Upper lobe of left lung (tissue), 6 donors: ENCODE measurements around the gene TMPRSS11B. TPM values are rescaled to one million over a fixed set of nuclear protein-coding genes. Genes with fewer than 3 reads are reported as not detected.
"Not testable (repeated sequence)": the region's sequence is repeated elsewhere in the genome, so short reads cannot be mapped to it uniquely, and the experiment has no call there.

Experiments
- ATAC-seq, 2 donors: fragments of 200-7000 bp; cut with Tn5 transposase; one replicate each; pipeline ENCODE4 v1.9.1; 2022; ENCODE audit warnings: mild to moderate bottlenecking in 2 of 2, moderate library complexity in 2 of 2; ENCODE audit not compliant: low FRiP score in 2 of 2
- DNase-seq, 2 donors: peaks; one replicate each; pipeline ENCODE4 v3.0.0-alpha.2; 2019 to 2020
- H3K27ac ChIP-seq, 4 donors: fragments of 200-600 bp; sonication (generic); one replicate each; pipeline ENCODE4 v1.5.1; 2016 to 2019
- H3K27me3 ChIP-seq, 4 donors: fragments of 200-600 bp; sonication (generic); one replicate each; pipeline ENCODE4 v1.5.1; 2017 to 2019
- H3K36me3 ChIP-seq, 4 donors: fragments of 200-600 bp; sonication (generic); one replicate each; pipeline ENCODE4 v1.5.1; 2016 to 2019
- H3K4me1 ChIP-seq, 4 donors: fragments of 200-600 bp; sonication (generic); one replicate each; pipeline ENCODE4 v1.5.1; 2018 to 2019
- H3K4me3 ChIP-seq, 4 donors: fragments of 200-600 bp; sonication (generic); one replicate each; pipeline ENCODE4 v1.5.1; 2017 to 2019; ENCODE audit warnings: mild to moderate bottlenecking in 2 of 4, moderate library complexity in 1 of 4
- H3K9me3 ChIP-seq, 4 donors: fragments of 200-600 bp; sonication (generic); one replicate each; pipeline ENCODE4 v1.5.1; 2018 to 2019
- EP300 ChIP-seq, 4 donors: sonication (generic); formaldehyde crosslinking; IDR thresholded peaks; one replicate each; pipeline ENCODE4 v1.5.1; 2017; ENCODE audit warnings: antibody characterized with exemption in 4 of 4, control low read depth in 2 of 4
- POLR2A ChIP-seq, 4 donors: fragments of 450-650 bp; IDR thresholded peaks; one replicate each; pipeline ENCODE4 v1.5.1; 2016 to 2017; ENCODE audit warnings: antibody characterized with exemption in 4 of 4, mild to moderate bottlenecking in 2 of 4
- POLR2AphosphoS5 ChIP-seq, 2 donors: sonication (generic); formaldehyde crosslinking; IDR thresholded peaks; one replicate each; pipeline ENCODE4 v1.5.1; 2017; ENCODE audit warnings: antibody characterized with exemption in 2 of 2
- WGBS, 2 donors: methylation state at CpG; one replicate each; pipeline ENCODE4 v1.1.5; 2017 to 2018; 5-methylcytosine and 5-hydroxymethylcytosine counted together
- total RNA-seq, 6 donors: library from RNA; depleted of rRNA in 4 of 6; stranded (reverse); fragments of >200 nt in 4 of 6; gene quantifications; one replicate each; pipeline versions ENCODE4 v1.1.0 to v1.2.1, GENCODE V29; 2016 to 2021
- TF ChIP-seq, protein P1 (sequence below), 6 experiments: fragments of 450-650 bp in 4 of 6; fragments of 200-600 bp in 2 of 6; sonication (generic) in 2 of 6; IDR thresholded peaks; one replicate each; pipeline ENCODE4 v1.5.1; 2016 to 2019; ENCODE audit warnings: antibody characterized with exemption in 6 of 6
- donor health status: DM: no; HTN: no; CAD: no; lungs with moderate emphysema.
- donor health status: DM: no; HTN: yes; CAD: no; lungs with severe emphysema.

Gene TMPRSS11B
- total RNA-seq, 6 donors from 2014 or later = not detected

DNA sequence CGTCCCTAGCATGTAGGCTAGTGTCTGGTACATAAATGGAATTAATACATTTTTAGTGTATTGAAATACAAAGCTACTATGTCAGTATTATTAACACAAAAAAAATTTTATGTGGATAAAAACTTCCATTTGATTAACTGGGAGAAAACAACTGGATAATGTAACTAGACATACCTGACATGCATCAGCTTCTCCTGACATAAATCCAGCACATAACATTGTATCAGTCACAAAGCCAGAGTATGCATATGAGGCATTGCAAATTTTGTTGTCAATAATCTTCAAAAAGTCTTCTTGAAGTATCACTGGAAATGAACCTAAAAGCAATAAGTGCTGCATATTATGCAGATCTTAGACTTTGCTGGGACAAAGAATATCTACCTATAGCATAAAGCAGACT lies 16.9 kb downstream of the TMPRSS11B start:
- H3K4me3 ChIP-seq = no peak overlapping the region
- no peak for ATAC-seq
- no peaks in the 10 kb centered on the region for H3K4me1 ChIP-seq
- H3K27ac ChIP-seq = no peak overlapping the region
- no peak for DNase-seq
- WGBS, 2 donors = 64 to 79% methylated on average over 1 of the region's 1 CpG
- H3K9me3 ChIP-seq = no peaks in the 10 kb centered on the region
- H3K36me3 ChIP-seq = no peaks in the 10 kb centered on the region
- TF ChIP-seq POLR2A (IDR thresholded peaks at IDR 0.05) (no peak), POLR2AphosphoS5 (IDR thresholded peaks at IDR 0.05) (no peak), EP300 (IDR thresholded peaks at IDR 0.05) (no peak)
- TF ChIP-seq, protein P1, sequence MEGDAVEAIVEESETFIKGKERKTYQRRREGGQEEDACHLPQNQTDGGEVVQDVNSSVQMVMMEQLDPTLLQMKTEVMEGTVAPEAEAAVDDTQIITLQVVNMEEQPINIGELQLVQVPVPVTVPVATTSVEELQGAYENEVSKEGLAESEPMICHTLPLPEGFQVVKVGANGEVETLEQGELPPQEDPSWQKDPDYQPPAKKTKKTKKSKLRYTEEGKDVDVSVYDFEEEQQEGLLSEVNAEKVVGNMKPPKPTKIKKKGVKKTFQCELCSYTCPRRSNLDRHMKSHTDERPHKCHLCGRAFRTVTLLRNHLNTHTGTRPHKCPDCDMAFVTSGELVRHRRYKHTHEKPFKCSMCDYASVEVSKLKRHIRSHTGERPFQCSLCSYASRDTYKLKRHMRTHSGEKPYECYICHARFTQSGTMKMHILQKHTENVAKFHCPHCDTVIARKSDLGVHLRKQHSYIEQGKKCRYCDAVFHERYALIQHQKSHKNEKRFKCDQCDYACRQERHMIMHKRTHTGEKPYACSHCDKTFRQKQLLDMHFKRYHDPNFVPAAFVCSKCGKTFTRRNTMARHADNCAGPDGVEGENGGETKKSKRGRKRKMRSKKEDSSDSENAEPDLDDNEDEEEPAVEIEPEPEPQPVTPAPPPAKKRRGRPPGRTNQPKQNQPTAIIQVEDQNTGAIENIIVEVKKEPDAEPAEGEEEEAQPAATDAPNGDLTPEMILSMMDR (IDR thresholded peaks at IDR 0.05) = no peak
- no peaks in the 10 kb centered on the region for H3K27me3 ChIP-seq

DNA sequence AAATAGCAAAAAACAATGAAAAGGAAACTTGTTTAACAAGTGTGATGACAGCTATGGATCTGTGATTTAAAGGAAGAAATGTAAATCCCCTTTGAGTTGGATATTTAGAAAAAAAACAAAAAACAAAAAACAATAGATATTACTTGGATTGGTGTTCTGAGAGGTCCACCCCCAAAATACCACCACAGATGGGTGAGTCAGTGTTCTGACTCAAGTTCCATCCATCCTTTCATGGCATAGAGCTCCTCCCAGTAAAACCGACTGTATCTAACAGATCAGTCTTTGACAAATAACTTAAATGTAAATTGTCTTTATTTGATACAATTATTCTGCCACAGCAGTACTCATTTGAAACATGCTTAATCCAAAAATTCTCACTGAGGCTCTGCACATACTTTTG lies 27.4 kb downstream of the TMPRSS11B start:
- no peak for DNase-seq
- Histone ChIP-seq H3K4me3 (no peak overlapping the region), H3K27me3 (no peaks in the 10 kb centered on the region), H3K4me1 (no peaks in the 10 kb centered on the region), H3K36me3 (no peaks in the 10 kb centered on the region), H3K27ac (no peak overlapping the region), H3K9me3 (no peaks in the 10 kb centered on the region)
- ATAC-seq = no peak
- TF ChIP-seq EP300 (IDR thresholded peaks at IDR 0.05) = no peak
- TF ChIP-seq, protein P1 (IDR thresholded peaks at IDR 0.05) = no peak
- no peak for TF ChIP-seq POLR2AphosphoS5 (IDR thresholded peaks at IDR 0.05)
- no peak for TF ChIP-seq POLR2A (IDR thresholded peaks at IDR 0.05)
- WGBS, 2 donors = 31 to 44% methylated on average over 1 of the region's 1 CpG

DNA sequence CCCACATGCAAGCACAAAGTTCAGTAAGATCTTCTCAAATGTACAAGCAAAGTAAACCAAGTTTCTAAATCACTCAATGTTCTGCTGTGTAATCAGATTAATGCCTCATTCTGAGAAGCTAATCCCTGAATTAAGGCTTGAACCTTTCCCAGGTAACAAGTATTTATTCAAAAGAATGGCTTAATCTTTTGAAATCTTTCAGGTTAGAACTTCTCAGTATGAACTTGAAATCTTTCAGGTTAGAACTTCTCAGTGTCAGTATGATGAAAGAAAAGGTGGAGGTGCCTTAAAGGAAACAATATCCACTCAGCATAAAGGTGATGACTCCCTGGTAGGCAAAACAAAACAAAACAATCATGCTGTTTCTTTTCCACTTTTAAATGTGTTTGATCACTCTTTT lies 29.0 kb downstream of the TMPRSS11B start:
- TF ChIP-seq, protein P1 (IDR thresholded peaks at IDR 0.05) = no peak
- TF ChIP-seq POLR2AphosphoS5 (IDR thresholded peaks at IDR 0.05) (no peak), POLR2A (IDR thresholded peaks at IDR 0.05) (no peak), EP300 (IDR thresholded peaks at IDR 0.05) (no peak)
- ATAC-seq = no peak

DNA sequence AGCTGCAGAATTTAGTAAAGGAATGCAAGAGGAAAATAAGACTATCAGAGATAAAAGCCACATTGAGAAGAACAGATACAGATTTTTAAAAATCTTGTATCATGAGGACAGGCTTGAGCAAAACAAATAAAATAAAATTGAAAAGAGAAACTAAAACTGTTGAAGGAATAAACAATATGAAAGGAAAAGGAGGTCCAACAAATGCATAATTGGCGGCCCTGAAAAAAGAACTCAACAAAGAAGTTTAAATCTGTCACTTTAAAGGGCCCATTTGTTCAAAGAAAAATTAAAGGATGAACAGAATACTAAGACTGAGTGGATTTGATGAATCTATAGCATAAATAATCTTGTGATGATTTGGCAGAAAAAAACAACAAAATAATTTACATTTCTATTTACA lies 36.5 kb downstream of the TMPRSS11B start:
- H3K4me1 ChIP-seq = no peaks in the 10 kb centered on the region
- ATAC-seq (no peak), DNase-seq (no peak)
- WGBS, 2 donors = 88 to 90% methylated on average over 1 of the region's 1 CpG
- H3K27me3 ChIP-seq = no peaks in the 10 kb centered on the region
- H3K27ac ChIP-seq = no peak overlapping the region
- no peaks in the 10 kb centered on the region for H3K36me3 ChIP-seq
- H3K4me3 ChIP-seq = no peak overlapping the region
- TF ChIP-seq POLR2A (IDR thresholded peaks at IDR 0.05) = no peak
- TF ChIP-seq, protein P1 (IDR thresholded peaks at IDR 0.05) = no peak
- TF ChIP-seq EP300 (IDR thresholded peaks at IDR 0.05) = no peak
- TF ChIP-seq POLR2AphosphoS5 (IDR thresholded peaks at IDR 0.05) = no peak
- H3K9me3 ChIP-seq = peaks cover 0 to 6% (median 5%) of the 10 kb centered on the region in 4 donors

More for the DNA sequence above, 29.0 kb downstream of the TMPRSS11B start:
- DNase-seq = no peak
- no peak overlapping the region for H3K4me3 ChIP-seq
- no peaks in the 10 kb centered on the region for H3K9me3 ChIP-seq
- H3K27ac ChIP-seq = no peak overlapping the region
- H3K4me1 ChIP-seq = no peaks in the 10 kb centered on the region
- H3K36me3 ChIP-seq = no peaks in the 10 kb centered on the region
- H3K27me3 ChIP-seq = no peaks in the 10 kb centered on the region

DNA sequence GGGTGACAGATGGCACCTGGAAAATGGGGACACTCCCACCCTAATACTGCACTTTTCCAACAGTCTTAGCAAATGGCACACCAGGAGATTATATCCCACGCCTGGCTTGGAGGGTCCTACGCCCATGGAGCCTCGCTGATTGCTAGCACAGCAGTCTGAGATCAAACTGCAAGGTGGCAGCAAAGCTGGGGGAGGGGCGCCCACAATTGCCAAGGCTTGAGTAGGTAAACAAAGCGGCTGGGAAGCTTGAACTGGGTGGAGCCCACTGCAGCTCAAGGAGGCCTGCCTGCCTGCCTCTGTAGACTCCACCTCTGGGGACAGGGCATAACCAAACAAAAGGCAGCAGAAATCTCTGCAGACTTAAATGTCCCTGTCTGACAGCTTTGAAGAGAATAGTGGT lies 51.2 kb downstream of the TMPRSS11B start:
- H3K4me1 ChIP-seq, DNase-seq, H3K27me3 ChIP-seq, H3K36me3 ChIP-seq, H3K27ac ChIP-seq, H3K4me3 ChIP-seq, H3K9me3 ChIP-seq, ATAC-seq: not testable (repeated sequence)
- 86 to 89% methylated on average over 3 to 5 of the region's 5 CpGs for WGBS, 2 donors
